MCF 10A (cell line): ENCODE data around the gene LEO1. TPM values are rescaled to one million over a fixed set of nuclear protein-coding genes. Genes with fewer than 3 reads are reported as not detected.

Source experiments
- BruUV-seq: library from RNA; stranded (reverse); fragments of 400-500 nt; replicated peaks from 2 replicates; lab custom pipeline; 2021; lab: Mats Ljungman, UMichigan
- CTCF ChIA-PET: fragments of 300-600 bp; sonication (Branson Sonifier 250); formaldehyde crosslinking; extraction: SDS; loops from one replicate; lab custom pipeline; 2021; ENCODE audit warnings: antibody characterized with exemption, inconsistent platforms; lab: Yijun Ruan, JAX
- POLR2A ChIA-PET: fragments of 300-600, 350-650 bp; sonication (Branson Sonifier 250); formaldehyde crosslinking; extraction: SDS; loops from one replicate; lab custom pipeline; 2020; ENCODE audit warnings: antibody characterized with exemption, inconsistent platforms; lab: Yijun Ruan, JAX
- DNase-seq: peaks from one replicate; pipeline ENCODE4 v3.0.0-alpha.2; 2018; ENCODE audit not compliant: unreplicated experiment
- H3K27ac Mint-ChIP-seq: one replicate; pipeline ENCODE4 v1.8.0; 2022; ENCODE audit warnings: mild to moderate bottlenecking, low read depth, mixed read lengths; ENCODE audit not compliant: unreplicated experiment
- H3K27me3 Mint-ChIP-seq: one replicate; pipeline ENCODE4 v1.8.0; 2022; ENCODE audit warnings: mixed read lengths; ENCODE audit not compliant: insufficient read depth, unreplicated experiment
- H3K36me3 Mint-ChIP-seq: one replicate; pipeline ENCODE4 v1.8.0; 2022; ENCODE audit warnings: mild to moderate bottlenecking, moderate library complexity, mixed read lengths; ENCODE audit not compliant: insufficient read depth, unreplicated experiment
- H3K4me1 Mint-ChIP-seq: one replicate; pipeline ENCODE4 v1.8.0; 2022; ENCODE audit warnings: mixed read lengths; ENCODE audit not compliant: insufficient read depth, unreplicated experiment
- H3K4me3 Mint-ChIP-seq: one replicate; pipeline ENCODE4 v1.8.0; 2022; ENCODE audit warnings: mild to moderate bottlenecking, moderate library complexity, mixed read lengths; ENCODE audit not compliant: unreplicated experiment
- H3K9me3 Mint-ChIP-seq: one replicate; pipeline ENCODE4 v1.8.0; 2022; ENCODE audit warnings: mixed read lengths; ENCODE audit not compliant: unreplicated experiment
- intact Hi-C: fragments of 100-400 bp; cut with micrococcal nuclease; formaldehyde crosslinking; loops from 2 replicates; pipeline ENCODE4 v1.14.1; 2022
- total RNA-seq: library from RNA; stranded (reverse); gene quantifications from 2 replicates; pipeline ENCODE4 v1.2.3, GENCODE V29; 2022
- TF ChIP-seq, protein P1 (sequence below): fragments of 200-600 bp; IDR thresholded peaks from one replicate; pipeline ENCODE4 v1.8.0; 2022; ENCODE audit warnings: antibody characterized with exemption, mild to moderate bottlenecking; ENCODE audit not compliant: unreplicated experiment

Gene LEO1
- total RNA-seq, 1 experiment from 2014 or later: 24.2 TPM

DNA sequence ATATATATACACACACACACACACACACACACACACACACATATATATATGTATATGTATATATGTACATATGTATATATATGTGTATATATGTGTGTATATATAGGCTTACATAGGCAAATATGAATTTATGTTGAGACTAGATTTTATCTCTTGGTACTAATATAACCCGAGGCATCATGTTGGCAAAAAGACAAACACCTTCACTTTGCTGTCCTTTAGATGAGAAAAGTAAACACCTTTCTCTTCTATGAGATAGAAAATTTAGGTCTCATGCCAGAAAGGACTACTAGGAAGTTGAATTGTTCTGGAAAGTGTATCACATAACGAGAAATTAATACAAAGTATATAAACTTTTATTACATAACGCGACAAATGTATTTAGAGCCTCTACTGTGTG, 19.6 kb upstream of the LEO1 start:
- ChIA-PET POLR2A (interaction anchor here (0.7 to 5.5 kb wide), 4 partner anchors 16 to 86 kb away, joined by 3 to 36 read pairs (median 6); partner anchors contain the start of gene LEO1), CTCF (interaction anchor here (1.3 to 1.9 kb wide), 2 partner anchors 10 to 34 kb away, joined by 3 read pairs; no protein-coding TSS in a partner anchor)
- intact Hi-C loops: no loop called here
- Mint-ChIP-seq H3K4me1 (peaks cover 28% of the 10 kb centered on the region), H3K27me3 (no peaks in the 10 kb centered on the region), H3K9me3 (no peaks in the 10 kb centered on the region), H3K4me3 (no peak overlapping the region), H3K27ac (no peak overlapping the region), H3K36me3 (no peaks in the 10 kb centered on the region)
- TF ChIP-seq, protein P1, sequence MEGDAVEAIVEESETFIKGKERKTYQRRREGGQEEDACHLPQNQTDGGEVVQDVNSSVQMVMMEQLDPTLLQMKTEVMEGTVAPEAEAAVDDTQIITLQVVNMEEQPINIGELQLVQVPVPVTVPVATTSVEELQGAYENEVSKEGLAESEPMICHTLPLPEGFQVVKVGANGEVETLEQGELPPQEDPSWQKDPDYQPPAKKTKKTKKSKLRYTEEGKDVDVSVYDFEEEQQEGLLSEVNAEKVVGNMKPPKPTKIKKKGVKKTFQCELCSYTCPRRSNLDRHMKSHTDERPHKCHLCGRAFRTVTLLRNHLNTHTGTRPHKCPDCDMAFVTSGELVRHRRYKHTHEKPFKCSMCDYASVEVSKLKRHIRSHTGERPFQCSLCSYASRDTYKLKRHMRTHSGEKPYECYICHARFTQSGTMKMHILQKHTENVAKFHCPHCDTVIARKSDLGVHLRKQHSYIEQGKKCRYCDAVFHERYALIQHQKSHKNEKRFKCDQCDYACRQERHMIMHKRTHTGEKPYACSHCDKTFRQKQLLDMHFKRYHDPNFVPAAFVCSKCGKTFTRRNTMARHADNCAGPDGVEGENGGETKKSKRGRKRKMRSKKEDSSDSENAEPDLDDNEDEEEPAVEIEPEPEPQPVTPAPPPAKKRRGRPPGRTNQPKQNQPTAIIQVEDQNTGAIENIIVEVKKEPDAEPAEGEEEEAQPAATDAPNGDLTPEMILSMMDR: no peak
- no peak for DNase-seq
- BruUV-seq: no TSS peak

DNA sequence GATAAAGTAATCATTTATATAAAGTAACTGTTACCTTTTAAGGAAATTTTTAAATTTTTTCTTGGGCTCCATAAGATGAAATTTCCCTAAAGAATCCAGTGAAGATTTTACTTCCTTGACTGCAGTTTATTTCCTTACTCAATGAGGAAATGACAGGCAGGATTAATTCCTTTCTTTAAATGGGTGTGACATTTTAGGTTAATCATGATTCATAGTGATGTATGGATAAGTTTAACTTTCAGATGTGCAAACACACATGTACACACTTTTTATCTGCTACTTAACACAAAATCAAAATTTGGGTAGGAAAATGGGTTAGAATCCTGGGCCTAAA, 11.2 kb upstream of the LEO1 start:
- CTCF ChIA-PET: interaction anchor here (1.1 kb wide), 1 partner anchor 157 kb away, joined by 3 read pairs; no protein-coding TSS in a partner anchor
- Mint-ChIP-seq H3K36me3 (no peaks in the 10 kb centered on the region), H3K4me1 (peaks cover 12% of the 10 kb centered on the region), H3K9me3 (no peaks in the 10 kb centered on the region), H3K4me3 (no peak overlapping the region), H3K27me3 (no peaks in the 10 kb centered on the region), H3K27ac (peak overlapping the region; percentile 77)
- BruUV-seq: no TSS peak
- POLR2A ChIA-PET: interaction anchor here (1.3 kb wide), 1 partner anchor 11 kb away, joined by 5 read pairs; the partner anchor contains the start of gene LEO1
- intact Hi-C loops: loop anchor here (1.0 to 5.0 kb wide), 5 partner anchors 37 to 755 kb away; partner anchors contain the start of gene MAPK6
- TF ChIP-seq, protein P1: no peak
- DNase-seq: no peak

DNA sequence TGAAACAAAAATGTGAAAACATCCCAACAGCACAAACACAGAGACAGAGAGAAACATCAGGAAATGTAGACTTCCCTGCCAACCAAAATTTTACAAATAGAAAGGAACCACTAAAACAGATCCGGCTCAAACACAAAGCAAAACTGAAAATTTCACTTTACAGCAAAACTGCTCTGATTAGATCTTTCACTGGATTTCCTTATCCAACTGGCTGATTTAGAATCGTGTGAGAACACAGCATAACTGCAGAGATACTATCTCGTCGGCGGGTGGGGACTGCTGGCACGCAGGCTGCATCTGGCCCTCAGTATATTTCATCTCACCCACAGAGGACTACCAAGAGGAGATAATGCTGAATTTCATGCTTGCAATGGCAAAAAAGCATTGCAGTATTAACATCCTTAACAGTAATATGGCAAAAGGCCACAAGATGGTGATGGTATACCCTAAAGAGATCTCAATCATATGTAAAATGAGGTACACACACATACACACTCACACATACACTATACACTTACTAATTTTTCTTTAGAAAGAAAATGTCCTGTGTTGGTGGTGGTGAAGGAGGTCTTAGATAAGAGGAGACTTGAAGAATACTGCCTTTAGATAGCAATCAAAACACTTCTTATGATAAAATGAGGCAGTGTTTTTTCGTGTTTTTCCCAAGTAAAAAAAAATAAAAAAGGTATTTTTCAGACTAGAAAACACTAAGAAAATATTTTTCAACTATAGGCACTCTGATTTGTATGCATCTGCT, 10.6 kb upstream of the LEO1 start:
- TF ChIP-seq, protein P1: peak; percentile 82
- Mint-ChIP-seq H3K4me3 (peak overlapping the region; percentile 31), H3K4me1 (peaks cover 12% of the 10 kb centered on the region), H3K36me3 (no peaks in the 10 kb centered on the region), H3K9me3 (no peaks in the 10 kb centered on the region), H3K27me3 (no peaks in the 10 kb centered on the region), H3K27ac (peak overlapping the region; percentile 77)
- intact Hi-C loops: loop anchor here (1.0 to 5.0 kb wide), 5 partner anchors 37 to 755 kb away; partner anchors contain the start of gene MAPK6
- peak; percentile 78 for DNase-seq
- no TSS peak for BruUV-seq
- CTCF ChIA-PET: interaction anchor here (0.6 to 2.4 kb wide), 11 partner anchors 16 to 718 kb away, joined by 3 to 18 read pairs (median 4); no protein-coding TSS in a partner anchor
- POLR2A ChIA-PET: interaction anchor here (0.7 to 3.5 kb wide), 17 partner anchors 11 to 197 kb away, joined by 3 to 38 read pairs (median 5); partner anchors contain the start of gene LEO1

DNA sequence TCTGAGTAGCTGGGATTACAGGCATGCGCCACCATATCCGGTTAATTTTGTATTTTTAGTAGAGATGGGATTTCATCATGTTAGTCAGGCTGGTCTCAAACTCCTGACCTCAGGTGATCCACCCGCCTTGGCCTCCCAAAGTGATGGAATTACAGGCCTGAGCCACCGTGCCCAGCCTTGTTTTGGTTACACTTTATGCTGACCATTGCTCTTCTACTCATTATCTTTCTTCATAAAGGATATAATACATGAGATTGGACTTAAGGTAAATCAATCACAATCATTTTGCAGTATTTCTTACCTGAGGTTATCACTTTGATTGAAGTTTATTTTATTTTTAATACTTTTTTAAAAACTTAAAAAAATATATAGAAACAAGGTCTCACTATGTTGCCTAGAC, 2.2 kb upstream of the LEO1 start:
- Mint-ChIP-seq H3K36me3 (peaks cover 20% of the 10 kb centered on the region), H3K4me1 (peaks cover 12% of the 10 kb centered on the region), H3K27ac (no peak overlapping the region), H3K9me3 (no peaks in the 10 kb centered on the region), H3K4me3 (no peak overlapping the region), H3K27me3 (no peaks in the 10 kb centered on the region)
- TF ChIP-seq, protein P1: no peak
- CTCF ChIA-PET: interaction anchor here (0.6 kb wide), 2 partner anchors 84 to 134 kb away, joined by 3 to 8 read pairs; no protein-coding TSS in a partner anchor
- DNase-seq: no peak
- POLR2A ChIA-PET: interaction anchor here (3.6 kb wide), 1 partner anchor 103 kb away, joined by 62 read pairs; no protein-coding TSS in a partner anchor
- no TSS peak for BruUV-seq
- intact Hi-C loops: no loop called here
